HL-60 (cell line): ENCODE measurements around the gene TMEM41A.

ENCODE experiments used
- POLR2AphosphoS5 ChIP-seq: IDR thresholded peaks from 2 replicates; pipeline ENCODE4 v1.6.1; 2012; ENCODE audit warnings: low read depth
- TF ChIP-seq, protein P1 (sequence below): IDR thresholded peaks from one replicate; pipeline ENCODE4 v1.5.1; 2011; ENCODE audit warnings: low read length, control low read depth, inconsistent platforms; ENCODE audit not compliant: insufficient read depth

- TF ChIP-seq, protein P1, sequence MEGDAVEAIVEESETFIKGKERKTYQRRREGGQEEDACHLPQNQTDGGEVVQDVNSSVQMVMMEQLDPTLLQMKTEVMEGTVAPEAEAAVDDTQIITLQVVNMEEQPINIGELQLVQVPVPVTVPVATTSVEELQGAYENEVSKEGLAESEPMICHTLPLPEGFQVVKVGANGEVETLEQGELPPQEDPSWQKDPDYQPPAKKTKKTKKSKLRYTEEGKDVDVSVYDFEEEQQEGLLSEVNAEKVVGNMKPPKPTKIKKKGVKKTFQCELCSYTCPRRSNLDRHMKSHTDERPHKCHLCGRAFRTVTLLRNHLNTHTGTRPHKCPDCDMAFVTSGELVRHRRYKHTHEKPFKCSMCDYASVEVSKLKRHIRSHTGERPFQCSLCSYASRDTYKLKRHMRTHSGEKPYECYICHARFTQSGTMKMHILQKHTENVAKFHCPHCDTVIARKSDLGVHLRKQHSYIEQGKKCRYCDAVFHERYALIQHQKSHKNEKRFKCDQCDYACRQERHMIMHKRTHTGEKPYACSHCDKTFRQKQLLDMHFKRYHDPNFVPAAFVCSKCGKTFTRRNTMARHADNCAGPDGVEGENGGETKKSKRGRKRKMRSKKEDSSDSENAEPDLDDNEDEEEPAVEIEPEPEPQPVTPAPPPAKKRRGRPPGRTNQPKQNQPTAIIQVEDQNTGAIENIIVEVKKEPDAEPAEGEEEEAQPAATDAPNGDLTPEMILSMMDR, result no peak
- TF ChIP-seq POLR2AphosphoS5, result no peak
These were observed 21.5 kb downstream of the TMEM41A start for GRCh38 chr3:185477316-185477715.
